ENCODE measurements around the gene SLC16A10. TPM values are rescaled to one million over a fixed set of nuclear protein-coding genes. Genes with fewer than 3 reads are reported as not detected.
"Not testable (repeated sequence)": the region's sequence is repeated elsewhere in the genome, so short reads cannot be mapped to it uniquely, and the experiment has no call there.

The SLC16A10 gene
- total RNA-seq, 2 experiments from 2014 or later: 11.5 to 12.2 TPM

DNA sequence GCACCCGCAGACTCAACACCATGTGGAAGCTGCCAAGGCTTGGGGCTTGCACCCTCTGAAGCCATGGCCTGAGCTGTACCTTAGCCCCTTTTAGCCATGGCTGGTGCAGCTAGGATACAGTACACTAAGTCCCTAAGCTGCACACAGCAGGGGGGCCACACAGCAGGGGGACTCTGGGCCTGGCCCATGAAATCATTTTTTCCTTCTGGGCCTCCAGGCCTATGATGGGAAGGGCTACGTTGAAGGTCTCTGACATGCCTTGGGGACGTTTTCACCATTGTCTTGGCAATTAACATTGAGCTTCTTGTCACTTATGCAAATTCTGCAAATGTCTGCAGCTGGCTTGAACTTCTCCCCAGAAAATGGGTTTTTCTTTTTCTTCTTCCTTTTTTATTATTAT is 103.3 kb downstream of the SLC16A10 start:
- peaks cover 11% of the 10 kb centered on the region for H3K36me3 Mint-ChIP-seq (ENCODE audit: low read depth)
- no peaks in the 10 kb centered on the region for H3K27me3 Mint-ChIP-seq
- POLR2A ChIA-PET: interaction anchor here (1.1 kb wide), 1 partner anchor 18 kb away, joined by 6 read pairs; no protein-coding TSS in a partner anchor
- CTCF ChIA-PET: interaction anchor here (0.6 to 1.3 kb wide), 2 partner anchors 133 to 357 kb away, joined by 3 read pairs; no protein-coding TSS in a partner anchor
- DNase-seq (no peak), ATAC-seq (no peak)
- TF ChIP-seq, protein P1, sequence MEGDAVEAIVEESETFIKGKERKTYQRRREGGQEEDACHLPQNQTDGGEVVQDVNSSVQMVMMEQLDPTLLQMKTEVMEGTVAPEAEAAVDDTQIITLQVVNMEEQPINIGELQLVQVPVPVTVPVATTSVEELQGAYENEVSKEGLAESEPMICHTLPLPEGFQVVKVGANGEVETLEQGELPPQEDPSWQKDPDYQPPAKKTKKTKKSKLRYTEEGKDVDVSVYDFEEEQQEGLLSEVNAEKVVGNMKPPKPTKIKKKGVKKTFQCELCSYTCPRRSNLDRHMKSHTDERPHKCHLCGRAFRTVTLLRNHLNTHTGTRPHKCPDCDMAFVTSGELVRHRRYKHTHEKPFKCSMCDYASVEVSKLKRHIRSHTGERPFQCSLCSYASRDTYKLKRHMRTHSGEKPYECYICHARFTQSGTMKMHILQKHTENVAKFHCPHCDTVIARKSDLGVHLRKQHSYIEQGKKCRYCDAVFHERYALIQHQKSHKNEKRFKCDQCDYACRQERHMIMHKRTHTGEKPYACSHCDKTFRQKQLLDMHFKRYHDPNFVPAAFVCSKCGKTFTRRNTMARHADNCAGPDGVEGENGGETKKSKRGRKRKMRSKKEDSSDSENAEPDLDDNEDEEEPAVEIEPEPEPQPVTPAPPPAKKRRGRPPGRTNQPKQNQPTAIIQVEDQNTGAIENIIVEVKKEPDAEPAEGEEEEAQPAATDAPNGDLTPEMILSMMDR (IDR thresholded peaks at IDR 0.05): no peak
- intact Hi-C loops (cut with micrococcal nuclease): no loop called here
- H3K4me1 Mint-ChIP-seq (ENCODE audit: low read depth): no peaks in the 10 kb centered on the region
- no peak overlapping the region for H3K4me3 Mint-ChIP-seq
- H3K9me3 Mint-ChIP-seq: peaks cover 11% of the 10 kb centered on the region
- no peak overlapping the region for H3K27ac Mint-ChIP-seq

DNA sequence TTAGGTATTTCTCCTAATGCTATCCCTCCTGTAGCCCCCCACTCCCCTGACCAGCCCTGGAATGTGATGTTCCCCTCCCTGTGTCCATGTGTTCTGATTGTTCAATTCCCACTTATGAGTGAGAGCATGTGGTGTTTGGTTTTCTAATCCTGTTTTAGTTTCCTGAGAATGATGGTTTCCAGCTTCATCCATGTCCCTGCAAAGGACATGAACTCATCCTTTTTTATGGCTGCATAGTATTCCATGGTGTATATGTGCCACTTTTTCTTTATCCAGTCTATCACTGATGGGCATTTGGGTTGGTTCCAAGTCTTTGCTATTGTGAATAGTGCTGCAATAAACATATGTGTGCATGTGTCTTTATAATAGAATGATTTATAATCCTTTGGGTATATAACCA is 103.8 kb downstream of the SLC16A10 start:
- DNase-seq; H3K4me3 Mint-ChIP-seq; H3K27me3 Mint-ChIP-seq; ATAC-seq; H3K4me1 Mint-ChIP-seq (ENCODE audit: low read depth); intact Hi-C loops (cut with micrococcal nuclease); H3K27ac Mint-ChIP-seq: not testable (repeated sequence)
- Mint-ChIP-seq H3K36me3 (ENCODE audit: low read depth) (peaks cover 11% of the 10 kb centered on the region), H3K9me3 (peaks cover 11% of the 10 kb centered on the region)
- ChIA-PET CTCF (interaction anchor here (1.3 kb wide), 1 partner anchor 134 kb away, joined by 3 read pairs; no protein-coding TSS in a partner anchor), POLR2A (interaction anchor here (1.1 kb wide), 1 partner anchor 18 kb away, joined by 6 read pairs; no protein-coding TSS in a partner anchor)

DNA sequence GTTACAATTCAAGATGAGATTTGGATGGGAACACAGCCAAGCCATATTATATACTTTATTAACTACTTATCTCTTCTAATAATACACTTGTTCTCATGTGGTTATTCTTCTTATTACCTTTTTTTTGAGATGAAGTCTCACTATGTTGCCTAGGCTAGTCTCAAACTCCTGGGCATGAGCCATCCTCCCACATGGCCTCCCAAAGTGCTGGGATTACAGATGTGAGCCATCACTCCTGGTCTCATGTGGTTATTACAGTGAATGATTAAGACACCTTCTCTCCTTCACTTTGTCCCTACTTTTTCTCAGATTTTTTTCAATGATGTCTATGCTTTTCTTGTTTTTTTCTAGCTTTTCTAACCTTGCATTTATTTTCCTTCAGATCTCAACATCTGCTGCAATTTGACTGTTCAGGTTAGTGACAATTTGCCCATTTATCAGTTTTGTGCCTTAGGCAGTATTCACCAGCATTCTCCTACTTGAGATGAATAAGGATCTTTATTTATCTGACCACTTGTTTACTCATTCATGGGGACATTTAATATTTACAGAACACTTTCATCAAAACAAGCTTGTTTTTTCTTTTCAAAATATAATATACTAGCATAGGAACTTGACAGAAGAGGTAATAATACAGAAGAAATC is 105.7 kb downstream of the SLC16A10 start:
- Mint-ChIP-seq H3K27me3 (no peaks in the 10 kb centered on the region), H3K4me3 (no peak overlapping the region), H3K4me1 (ENCODE audit: low read depth) (no peaks in the 10 kb centered on the region), H3K36me3 (ENCODE audit: low read depth) (peaks cover 19% of the 10 kb centered on the region), H3K27ac (no peak overlapping the region), H3K9me3 (peaks cover 11% of the 10 kb centered on the region)
- CTCF ChIA-PET: interaction anchor here (1.5 kb wide), 1 partner anchor 136 kb away, joined by 5 read pairs; no protein-coding TSS in a partner anchor
- POLR2A ChIA-PET: no interaction called here
- TF ChIP-seq, protein P1 (IDR thresholded peaks at IDR 0.05): no peak
- intact Hi-C loops (cut with micrococcal nuclease): no loop called here
- DNase-seq (no peak), ATAC-seq (no peak)

DNA sequence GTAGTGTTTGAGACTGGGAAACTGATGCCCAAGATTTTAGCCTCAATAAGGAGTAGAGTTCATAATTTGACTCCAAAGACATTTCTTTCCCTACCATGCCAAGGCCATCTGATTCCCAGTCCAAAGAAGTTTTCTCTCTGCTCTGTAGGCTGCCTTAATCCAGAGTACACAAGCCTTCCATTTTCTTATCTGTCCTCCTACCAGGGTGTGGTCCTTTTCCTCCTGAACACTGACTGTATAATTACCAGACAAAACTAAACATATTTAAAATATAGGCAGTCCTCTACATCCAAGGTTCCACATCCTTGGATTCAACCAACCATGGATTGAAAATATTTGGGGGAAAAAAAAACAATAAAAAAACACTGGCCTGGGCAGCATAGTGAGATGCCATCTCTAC is 108.4 kb downstream of the SLC16A10 start:
- H3K27me3 Mint-ChIP-seq: no peaks in the 10 kb centered on the region
- ChIA-PET POLR2A (no interaction called here), CTCF (no interaction called here)
- ATAC-seq: no peak
- no peak for DNase-seq
- TF ChIP-seq, protein P1 (IDR thresholded peaks at IDR 0.05): no peak
- H3K4me3 Mint-ChIP-seq: no peak overlapping the region
- H3K9me3 Mint-ChIP-seq: peaks cover 3% of the 10 kb centered on the region
- H3K27ac Mint-ChIP-seq: no peak overlapping the region
- intact Hi-C loops (cut with micrococcal nuclease): no loop called here
- peaks cover 10% of the 10 kb centered on the region for H3K4me1 Mint-ChIP-seq (ENCODE audit: low read depth)
- H3K36me3 Mint-ChIP-seq (ENCODE audit: low read depth): peaks cover 19% of the 10 kb centered on the region

DNA sequence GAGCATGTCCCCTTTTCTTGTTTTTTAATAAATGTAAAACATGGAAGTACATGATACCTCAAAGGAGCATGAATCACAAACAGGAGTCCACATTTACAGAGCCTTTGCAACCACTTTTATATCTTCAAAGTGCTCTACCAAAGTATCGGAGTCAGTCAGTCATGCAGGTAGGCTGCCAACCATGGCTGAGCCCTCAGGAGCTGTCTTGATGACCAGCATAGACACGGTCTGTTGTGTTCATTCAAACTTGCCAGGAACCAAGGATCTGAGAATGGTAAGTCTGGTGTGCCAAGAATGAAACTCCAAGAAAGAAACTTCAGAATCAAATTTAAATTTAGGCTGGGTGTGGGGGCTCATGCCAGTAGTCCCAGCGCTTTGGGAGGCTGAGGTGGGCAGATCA is 111.5 kb downstream of the SLC16A10 start:
- Mint-ChIP-seq H3K4me1 (ENCODE audit: low read depth) (peaks cover 16% of the 10 kb centered on the region), H3K27ac (no peak overlapping the region), H3K27me3 (no peaks in the 10 kb centered on the region), H3K4me3 (no peak overlapping the region), H3K9me3 (no peaks in the 10 kb centered on the region), H3K36me3 (ENCODE audit: low read depth) (peaks cover 8% of the 10 kb centered on the region)
- intact Hi-C loops (cut with micrococcal nuclease): no loop called here
- ChIA-PET POLR2A (no interaction called here), CTCF (no interaction called here)
- ATAC-seq (no peak), DNase-seq (no peak)
- TF ChIP-seq, protein P1 (IDR thresholded peaks at IDR 0.05): no peak
